GM08714 (cell line): ENCODE measurements around the gene HYAL3.

Source experiments
- H3K4me3 ChIP-seq: fragments of 200-500 bp; sonication (Bioruptor generic); 2 replicates; pipeline ENCODE4 v1.5.1; 2014; ENCODE audit warnings: mild to moderate bottlenecking, low read length, inconsistent platforms
- ZNF274 ChIP-seq: IDR thresholded peaks from 2 replicates; pipeline ENCODE4 v1.6.1; 2012; ENCODE audit warnings: mild to moderate bottlenecking, low read depth, low read length

Gene HYAL3

DNA sequence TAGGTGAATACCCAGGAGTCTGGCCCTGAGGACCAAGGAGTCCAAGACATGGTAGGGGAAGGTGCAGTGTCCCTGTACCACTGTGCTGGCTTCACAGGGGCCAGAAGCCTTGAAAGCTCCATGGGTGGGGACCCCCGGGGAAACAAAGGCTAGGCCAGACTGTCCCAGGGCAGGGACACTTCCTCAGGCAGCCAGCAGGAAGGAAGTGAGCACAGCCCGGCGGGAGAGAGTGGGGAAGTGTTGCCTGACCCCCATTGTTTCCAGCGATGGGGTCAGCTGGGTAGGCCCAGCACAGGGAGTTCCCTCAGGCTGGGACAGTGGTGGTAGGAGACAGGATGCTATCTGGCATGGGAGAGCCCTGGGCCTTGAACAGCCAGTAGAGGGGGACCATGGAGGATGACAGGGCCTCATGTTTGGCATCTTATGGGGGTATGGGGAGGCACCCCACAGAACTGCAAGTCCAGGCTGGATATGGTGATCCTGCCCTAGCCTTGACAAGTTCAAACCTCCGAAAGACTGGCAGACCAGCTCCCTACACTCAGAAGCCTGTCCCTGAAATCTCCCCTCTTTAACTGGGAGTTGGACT, 24.5 kb upstream of the HYAL3 start:
- H3K4me3 ChIP-seq, result no peak overlapping the region
- TF ChIP-seq ZNF274, result no peak

DNA sequence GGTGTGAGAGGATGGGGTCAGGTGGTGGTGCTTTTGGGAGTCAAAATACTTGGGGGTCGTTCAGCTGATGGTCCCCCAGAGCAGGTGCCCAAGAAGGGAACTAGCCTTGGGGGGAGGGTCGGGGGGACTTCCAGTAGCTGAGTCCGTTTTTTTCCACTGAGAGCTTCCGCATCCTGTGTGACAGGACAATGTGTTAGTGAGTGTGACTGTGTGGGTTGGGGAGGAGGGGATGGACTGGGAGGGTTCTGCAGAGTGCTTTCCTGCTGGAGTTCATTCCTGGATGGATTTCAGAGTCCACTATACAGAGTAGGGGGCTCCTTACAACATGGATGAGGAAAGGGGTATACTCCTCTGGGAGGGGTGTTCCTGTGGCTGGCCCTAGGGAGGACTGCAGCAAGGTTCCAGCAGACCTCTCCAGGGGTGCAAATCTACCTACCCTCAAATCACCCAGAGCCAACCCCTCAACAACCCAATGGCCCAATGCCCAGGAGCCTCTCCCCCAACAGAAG, 23.9 kb upstream of the HYAL3 start:
- no peak overlapping the region for H3K4me3 ChIP-seq
- no peak for TF ChIP-seq ZNF274

DNA sequence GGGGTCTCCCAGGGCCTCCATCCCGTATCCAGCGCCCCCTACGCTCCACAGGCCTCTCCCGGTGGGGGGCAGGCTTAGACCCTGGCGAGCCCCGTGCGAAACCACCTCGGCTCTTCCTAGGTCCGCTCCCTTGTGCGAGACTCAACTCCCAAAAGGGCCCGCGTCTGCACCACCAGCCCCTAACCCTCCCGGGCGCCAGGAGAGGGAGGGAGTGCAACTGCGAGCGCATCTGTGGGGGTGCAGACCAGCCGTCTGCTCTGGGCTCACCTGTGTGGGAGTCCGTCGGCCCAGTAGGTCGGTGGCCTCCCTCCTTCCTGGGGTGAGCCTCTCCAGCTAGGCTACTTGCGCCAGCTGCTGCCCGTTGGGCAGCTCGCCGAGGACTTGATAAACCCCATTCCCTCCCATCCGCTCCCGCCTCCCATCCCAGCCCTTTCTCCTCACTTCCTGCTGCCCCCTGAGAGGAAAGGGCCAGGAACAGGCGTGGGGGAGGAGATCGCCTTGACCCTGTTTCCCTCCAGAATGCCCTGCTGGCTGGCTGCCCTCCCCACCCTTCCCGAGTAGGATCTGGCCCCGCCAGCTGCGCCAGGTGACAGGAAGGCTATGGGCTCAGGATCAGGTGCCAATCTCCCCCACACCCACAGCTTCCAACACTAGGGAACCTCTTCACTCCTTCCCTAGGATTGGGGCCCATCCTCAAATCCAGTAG, 23.3 kb upstream of the HYAL3 start, which contains the start of gene HYAL2:
HYAL2 (minus strand) TSS at position 360 of the 706 bp plus-strand sequence. CDS start 2,256 bp downstream, outside the sequence.
- peak within 1 kb of the TSS; percentile 91; the same call in 1 of the 2 replicates for H3K4me3 ChIP-seq
- no peak for TF ChIP-seq ZNF274

DNA sequence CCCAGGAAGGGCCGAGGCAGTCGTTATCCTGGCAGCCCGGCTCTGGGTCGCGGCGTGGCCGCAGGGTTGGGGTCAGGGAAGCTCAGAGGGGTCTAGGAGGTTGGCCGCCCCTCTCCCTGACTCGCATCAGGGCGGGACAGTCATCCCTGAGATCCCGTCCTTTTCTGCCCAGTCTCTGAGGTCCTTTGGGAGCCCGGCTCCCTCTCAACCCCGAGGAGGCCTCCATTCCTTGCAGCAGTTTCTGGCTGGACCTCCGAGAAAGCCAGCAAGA, 22.8 kb upstream of the HYAL3 start:
- TF ChIP-seq ZNF274, result no peak

DNA sequence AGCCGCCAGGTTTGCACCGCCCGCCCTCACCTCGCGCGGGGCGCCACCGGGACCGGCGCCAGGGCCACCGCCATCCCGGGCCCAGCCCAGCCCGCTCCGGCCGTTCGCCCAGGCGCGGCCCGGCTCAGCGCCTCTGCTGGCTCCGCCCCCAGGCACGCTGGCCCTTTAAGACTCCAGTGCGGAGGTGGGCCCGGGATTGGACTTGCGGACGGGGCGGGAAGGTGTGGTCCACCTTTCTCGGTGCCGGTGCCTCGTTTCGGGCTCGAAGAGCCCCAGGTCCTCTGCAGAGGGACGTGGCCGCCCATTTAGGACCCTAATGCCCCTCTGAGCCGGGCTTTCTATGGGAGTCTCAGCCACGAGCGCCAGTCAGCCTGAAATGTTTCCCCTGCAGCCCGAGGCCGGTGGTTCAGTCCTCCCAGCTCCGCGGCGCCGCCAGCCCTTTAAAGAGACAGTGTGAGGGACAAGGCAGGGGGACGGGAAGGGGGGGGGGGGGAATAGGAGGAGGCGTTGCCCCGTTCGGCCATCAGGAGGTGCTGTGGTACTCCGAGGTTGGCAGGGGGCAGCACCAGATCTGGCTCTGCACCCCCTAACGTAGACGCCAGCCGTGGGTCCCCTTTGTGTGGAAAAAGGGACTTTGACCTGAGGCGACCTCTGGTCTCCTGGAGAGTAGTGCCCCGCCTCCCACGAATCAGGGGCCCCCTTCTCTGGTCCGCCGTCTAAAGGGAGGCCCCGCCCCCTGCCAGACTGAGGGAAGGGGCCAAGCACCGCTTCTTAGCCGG, 22.3 kb upstream of the HYAL3 start:
- H3K4me3 ChIP-seq, result peak overlapping the region; percentile 91; the same call in 1 of the 2 replicates
- no peak for TF ChIP-seq ZNF274

More for the DNA sequence above, 22.8 kb upstream of the HYAL3 start:
- H3K4me3 ChIP-seq, result peak overlapping the region; percentile 15; the same call in 1 of the 2 replicates

DNA sequence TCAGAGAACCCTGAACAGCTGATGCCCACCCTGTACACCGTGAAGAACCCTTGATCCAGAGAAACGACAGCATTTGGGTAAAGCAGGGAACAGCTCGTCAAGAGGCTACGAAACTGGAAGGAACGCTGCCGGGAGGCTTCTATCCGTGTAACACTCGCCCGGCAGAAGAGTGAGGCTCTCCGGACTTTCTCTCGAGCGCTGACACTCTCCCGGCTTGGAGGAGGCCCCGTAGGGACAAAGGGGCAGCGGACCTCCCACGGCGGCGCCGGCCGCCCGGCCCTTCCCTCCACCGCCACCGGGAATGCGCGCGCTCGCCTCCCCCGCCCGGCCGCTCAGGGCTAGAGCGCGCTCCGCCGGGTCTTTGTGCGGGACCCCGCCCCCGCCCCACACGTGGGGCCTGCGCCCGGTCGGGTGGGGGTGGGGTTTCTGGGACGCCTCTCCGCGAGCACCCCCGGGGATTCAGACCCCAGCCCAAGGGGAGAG, 21.7 kb upstream of the HYAL3 start:
- H3K4me3 ChIP-seq, result peak overlapping the region; percentile 91
- no peak for TF ChIP-seq ZNF274

DNA sequence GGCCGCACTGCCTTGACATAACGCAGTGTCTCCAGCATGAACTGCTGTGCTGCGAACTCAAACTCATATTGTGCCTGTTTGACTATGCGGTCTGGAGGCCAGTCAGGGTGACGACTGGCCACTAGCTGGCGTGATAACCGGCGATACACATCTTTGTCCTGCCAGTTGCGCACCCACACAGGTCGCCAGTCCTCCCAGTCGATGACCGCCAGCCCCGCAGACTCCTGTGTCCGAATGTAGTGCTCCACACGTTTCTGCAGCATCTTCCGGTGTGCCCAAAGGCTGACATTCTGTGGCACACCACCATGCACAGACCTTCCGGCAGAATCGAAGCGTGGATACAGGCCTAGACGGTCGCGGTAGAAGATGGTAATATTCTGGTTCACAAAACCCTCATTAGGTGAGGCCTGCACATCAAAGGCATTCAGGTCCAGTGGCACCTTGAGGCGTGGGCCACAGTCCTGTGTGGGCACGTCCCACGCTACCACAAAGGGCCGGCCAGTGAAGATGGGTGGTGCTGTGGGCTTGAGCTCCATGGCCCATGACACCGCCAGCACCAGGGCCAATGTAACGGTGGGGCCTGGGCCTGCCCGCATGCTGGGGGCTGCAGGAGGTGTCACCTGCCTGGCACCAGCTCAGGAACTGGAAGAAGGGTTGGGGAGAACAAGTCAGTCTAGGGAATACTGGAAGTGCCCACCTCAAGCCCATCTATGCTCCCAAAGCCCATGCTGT, 20.9 kb upstream of the HYAL3 start:
- no peak for TF ChIP-seq ZNF274
- peak overlapping the region; percentile 91; the same call in 1 of the 2 replicates for H3K4me3 ChIP-seq

DNA sequence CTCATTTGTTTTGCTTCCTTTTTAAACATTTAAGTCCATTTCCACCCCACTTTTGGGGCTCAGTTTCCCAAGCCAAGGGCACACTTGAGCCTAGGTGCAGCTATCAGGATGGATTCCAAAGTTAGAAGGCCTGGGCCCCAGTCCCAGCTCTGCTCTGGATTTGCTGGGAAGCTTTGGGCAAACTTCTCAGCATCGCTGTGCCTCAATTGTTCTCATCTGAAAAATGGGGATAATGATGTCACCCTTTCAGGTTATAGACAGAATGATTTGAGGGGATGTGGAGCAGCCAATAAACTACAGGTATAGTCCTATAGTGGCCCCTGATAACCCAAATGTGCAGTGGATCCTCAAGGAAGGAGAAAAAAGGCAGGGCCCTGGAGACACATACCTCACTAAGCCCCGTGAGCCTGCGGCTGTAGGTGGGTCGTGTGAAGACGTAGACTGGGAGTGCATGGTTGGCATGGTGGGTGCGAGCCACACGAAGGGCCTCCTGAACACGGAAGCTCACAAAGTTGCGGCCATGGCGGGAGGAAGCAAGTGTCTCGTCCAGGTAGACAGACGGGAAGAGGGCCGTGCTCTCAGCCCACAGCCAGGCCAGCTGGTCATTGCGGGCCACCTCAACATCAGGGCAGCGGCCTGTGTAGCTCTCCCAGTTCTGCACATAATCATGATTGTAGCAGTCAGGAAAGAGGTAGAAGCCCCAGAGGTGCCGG, 20.1 kb upstream of the HYAL3 start:
- H3K4me3 ChIP-seq, result no peak overlapping the region
- TF ChIP-seq ZNF274, result no peak

DNA sequence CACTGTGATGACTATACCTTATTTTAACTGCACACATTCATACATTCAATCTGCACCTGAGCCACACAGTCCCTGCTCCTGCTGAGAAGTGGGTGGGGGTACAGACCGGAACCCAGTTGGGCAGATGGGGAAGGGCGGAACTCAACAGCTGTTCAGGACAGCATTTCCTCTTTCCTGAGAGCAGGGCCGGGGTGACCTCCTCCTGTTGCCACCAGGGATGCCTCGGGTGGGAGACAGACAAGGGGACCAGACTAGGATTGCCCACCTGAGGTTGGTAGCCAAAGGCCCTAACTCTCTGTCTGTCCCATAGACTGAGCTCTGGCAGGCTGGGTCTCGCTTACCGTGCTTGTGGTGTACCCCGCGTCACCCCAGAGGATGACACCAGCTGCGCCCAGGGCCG, 19.4 kb upstream of the HYAL3 start:
- no peak overlapping the region for H3K4me3 ChIP-seq

DNA sequence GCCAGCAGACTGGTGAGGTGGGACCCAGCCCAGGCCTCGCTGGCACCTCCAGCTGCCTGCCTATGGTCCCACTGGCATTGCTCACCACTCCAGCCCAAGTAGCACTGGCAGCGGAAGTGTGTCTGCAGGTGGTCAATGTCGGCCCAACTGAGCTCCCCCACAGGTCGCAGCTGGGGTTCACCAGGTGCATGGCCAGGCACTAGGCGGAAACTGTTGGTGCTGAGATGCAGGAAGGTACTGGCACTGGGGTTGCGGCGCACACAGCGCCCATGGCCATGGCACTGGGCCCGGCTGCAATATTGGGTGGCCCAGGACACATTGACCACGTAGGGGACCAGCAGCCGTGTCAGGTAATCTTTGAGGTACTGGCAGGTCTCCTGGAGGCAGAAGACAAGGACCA, 19.0 kb upstream of the HYAL3 start:
- TF ChIP-seq ZNF274, result no peak
- no peak overlapping the region for H3K4me3 ChIP-seq

More for the DNA sequence above, 19.4 kb upstream of the HYAL3 start:
- TF ChIP-seq ZNF274, result no peak

DNA sequence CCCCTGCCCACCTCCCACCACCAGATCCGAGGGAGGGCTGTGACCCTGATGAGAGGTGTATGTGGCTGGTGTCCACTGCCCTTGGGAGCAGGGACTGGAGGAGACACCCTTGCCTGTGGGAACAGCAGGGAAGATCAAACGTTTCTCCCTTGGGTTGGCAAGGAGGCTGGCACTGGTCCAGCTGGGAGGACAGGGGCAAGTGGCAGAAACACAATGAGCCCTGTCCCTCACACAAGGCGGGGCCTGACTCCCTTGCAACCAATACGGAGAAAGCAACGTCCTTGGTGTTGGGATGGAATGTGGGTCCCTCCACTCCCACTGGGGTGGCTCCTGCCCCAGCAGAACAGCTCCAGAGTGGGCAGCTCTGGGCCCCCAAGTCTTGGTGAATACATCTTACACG, 18.1 kb upstream of the HYAL3 start:
- H3K4me3 ChIP-seq, result no peak overlapping the region
- TF ChIP-seq ZNF274, result no peak

DNA sequence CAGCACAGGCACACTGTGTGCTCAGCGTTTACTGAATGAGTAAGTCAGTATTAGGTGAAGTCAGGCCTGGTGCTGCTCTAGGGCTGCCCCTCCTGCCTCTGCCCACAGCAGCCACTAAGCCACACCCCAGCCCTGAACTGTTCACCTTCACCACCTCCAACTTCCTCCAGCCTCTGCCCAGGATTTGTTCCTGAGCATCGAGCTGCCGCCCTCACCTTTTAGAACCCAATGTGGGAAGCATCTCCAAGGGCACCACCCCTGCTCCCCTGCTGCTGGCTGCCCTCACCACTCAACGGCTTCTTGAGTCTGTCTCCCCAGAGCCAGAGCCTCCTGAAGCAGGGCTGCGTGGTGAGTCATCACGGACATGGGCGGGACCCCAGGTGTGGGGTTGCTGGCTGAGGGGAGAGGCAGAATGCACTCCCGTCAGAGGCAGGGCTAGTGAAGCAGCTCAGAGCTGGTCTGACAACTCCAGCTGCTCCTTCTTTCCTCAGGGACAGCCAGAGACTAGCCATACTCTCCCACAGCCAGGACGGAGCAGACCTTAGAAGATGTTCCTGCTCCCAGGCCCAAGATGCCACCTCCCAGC, 17.5 kb upstream of the HYAL3 start:
- no peak for TF ChIP-seq ZNF274
- H3K4me3 ChIP-seq, result no peak overlapping the region

DNA sequence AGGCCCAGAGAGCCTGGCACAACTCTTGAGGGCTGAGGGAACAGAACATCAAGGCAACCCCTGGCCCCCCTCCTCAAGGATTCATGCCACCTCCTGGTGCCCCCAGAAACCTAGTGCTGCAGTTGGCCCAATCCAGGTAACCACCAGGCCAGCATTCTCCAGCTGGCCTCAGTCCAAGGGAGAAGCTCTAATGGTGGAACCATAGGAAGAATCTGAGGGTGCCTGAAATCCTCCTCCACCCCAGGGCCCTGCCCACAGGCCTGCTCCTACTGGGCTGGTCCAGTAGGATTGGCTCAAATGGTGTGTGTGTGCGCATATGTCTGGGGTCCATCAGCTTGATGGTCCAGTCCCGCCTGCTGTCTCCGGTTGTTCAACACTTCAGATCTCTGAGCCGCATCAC, 15.6 kb upstream of the HYAL3 start:
- no peak for TF ChIP-seq ZNF274
- H3K4me3 ChIP-seq, result no peak overlapping the region
